ENCODE results near the gene INTS1.

INTS1 gene

GRCh38 chr7:1480670-1481069 is 23.5 kb downstream of the INTS1 start:
- DNase-seq (ENCODE audit: low read depth, low spot score) = no peak
- in situ Hi-C loops (cut with HindIII; ENCODE audit: low sequenced_read_pairs) = no loop called here
- no peak overlapping the region for H3K4me3 ChIP-seq (ENCODE audit: low read depth, low read length)
- TF ChIP-seq, protein P1, sequence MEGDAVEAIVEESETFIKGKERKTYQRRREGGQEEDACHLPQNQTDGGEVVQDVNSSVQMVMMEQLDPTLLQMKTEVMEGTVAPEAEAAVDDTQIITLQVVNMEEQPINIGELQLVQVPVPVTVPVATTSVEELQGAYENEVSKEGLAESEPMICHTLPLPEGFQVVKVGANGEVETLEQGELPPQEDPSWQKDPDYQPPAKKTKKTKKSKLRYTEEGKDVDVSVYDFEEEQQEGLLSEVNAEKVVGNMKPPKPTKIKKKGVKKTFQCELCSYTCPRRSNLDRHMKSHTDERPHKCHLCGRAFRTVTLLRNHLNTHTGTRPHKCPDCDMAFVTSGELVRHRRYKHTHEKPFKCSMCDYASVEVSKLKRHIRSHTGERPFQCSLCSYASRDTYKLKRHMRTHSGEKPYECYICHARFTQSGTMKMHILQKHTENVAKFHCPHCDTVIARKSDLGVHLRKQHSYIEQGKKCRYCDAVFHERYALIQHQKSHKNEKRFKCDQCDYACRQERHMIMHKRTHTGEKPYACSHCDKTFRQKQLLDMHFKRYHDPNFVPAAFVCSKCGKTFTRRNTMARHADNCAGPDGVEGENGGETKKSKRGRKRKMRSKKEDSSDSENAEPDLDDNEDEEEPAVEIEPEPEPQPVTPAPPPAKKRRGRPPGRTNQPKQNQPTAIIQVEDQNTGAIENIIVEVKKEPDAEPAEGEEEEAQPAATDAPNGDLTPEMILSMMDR (IDR thresholded peaks at IDR 0.05; ENCODE audit: low read depth, low read length) = no peak

DNA sequence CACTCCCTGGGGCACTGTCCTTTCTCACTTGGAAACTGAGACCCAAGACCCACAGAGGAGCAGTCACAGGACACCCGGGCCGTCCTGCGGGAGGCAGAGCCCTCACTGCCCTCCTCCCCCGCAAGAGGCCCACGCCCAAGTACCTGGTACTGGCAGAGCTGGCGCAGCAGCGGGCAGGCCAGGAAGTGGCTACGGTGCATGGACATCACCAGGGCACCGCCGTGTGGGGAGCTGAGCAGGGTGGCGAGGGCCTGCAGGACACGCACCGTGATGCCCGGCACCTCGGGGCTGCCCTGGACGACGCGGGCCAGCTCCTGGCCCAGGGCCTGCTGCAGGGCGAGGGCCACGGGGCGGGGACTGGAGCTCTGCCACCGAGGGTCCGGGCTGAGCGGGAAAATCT is 24.9 kb downstream of the INTS1 start:
- in situ Hi-C loops (cut with HindIII; ENCODE audit: low sequenced_read_pairs) = no loop called here
- H3K4me3 ChIP-seq (ENCODE audit: low read depth, low read length) = no peak overlapping the region
- TF ChIP-seq, protein P1 (IDR thresholded peaks at IDR 0.05; ENCODE audit: low read depth, low read length) = no peak
- no peak for DNase-seq (ENCODE audit: low read depth, low spot score)

- no peak for DNase-seq (ENCODE audit: low read depth, low spot score)
- no peak overlapping the region for H3K4me3 ChIP-seq (ENCODE audit: low read depth, low read length)
- TF ChIP-seq, protein P1 (IDR thresholded peaks at IDR 0.05; ENCODE audit: low read depth, low read length) = no peak
- in situ Hi-C loops (cut with HindIII; ENCODE audit: low sequenced_read_pairs) = no loop called here
Observed at GRCh38 chr7:1478480-1478879, 25.7 kb downstream of the INTS1 start.

DNA sequence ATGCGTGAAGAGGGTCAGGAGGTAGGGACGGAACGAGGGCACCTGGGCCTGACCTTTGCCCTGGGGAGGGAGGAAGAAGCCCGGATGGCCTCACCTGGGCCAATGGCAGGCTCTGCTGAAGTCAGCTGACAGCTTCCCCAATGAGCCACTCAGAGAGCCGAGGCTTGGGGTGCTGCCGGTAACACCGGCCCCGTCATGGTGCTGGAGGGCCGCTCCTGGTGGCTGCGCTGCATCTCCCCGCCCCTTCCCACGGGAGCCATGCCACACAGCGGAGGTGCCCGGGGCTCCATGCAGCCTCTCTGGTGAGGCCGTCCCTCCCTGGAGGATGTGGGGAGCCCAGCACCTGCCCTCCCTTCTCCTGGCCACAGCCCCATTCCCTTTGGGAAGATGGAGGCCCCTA is 27.3 kb downstream of the INTS1 start:
- in situ Hi-C loops (cut with HindIII; ENCODE audit: low sequenced_read_pairs) = no loop called here
- TF ChIP-seq, protein P1 (IDR thresholded peaks at IDR 0.05; ENCODE audit: low read depth, low read length) = no peak
- DNase-seq (ENCODE audit: low read depth, low spot score) = no peak
- no peak overlapping the region for H3K4me3 ChIP-seq (ENCODE audit: low read depth, low read length)

- TF ChIP-seq, protein P1 (IDR thresholded peaks at IDR 0.05; ENCODE audit: low read depth, low read length) = no peak
- no peak for DNase-seq (ENCODE audit: low read depth, low spot score)
- no peak overlapping the region for H3K4me3 ChIP-seq (ENCODE audit: low read depth, low read length)
- in situ Hi-C loops (cut with HindIII; ENCODE audit: low sequenced_read_pairs) = no loop called here
Observed at GRCh38 chr7:1475991-1476390, 28.2 kb downstream of the INTS1 start.

DNA sequence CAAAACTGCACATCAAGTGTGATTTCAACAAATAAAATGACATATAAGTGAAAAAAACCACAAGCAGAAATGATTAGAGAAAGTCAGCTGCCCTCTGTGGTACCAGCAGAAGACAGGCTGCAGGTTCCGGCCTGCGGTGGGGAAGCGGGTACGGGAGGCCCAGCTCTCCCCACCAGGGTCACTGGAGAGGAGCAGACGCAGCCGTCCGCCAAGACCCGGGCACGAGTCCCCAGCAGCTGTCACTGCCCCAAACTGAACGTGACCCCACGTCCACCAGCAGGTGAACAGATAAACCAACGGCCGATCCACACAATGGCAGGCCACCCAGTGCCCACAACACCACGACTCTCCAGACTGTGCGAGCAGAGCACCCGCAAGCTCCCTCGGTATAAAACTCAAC is 28.8 kb downstream of the INTS1 start:
- TF ChIP-seq, protein P1 (IDR thresholded peaks at IDR 0.05; ENCODE audit: low read depth, low read length) = no peak
- no peak overlapping the region for H3K4me3 ChIP-seq (ENCODE audit: low read depth, low read length)
- in situ Hi-C loops (cut with HindIII; ENCODE audit: low sequenced_read_pairs) = no loop called here
- no peak for DNase-seq (ENCODE audit: low read depth, low spot score)

- no peak overlapping the region for H3K4me3 ChIP-seq (ENCODE audit: low read depth, low read length)
- in situ Hi-C loops (cut with HindIII; ENCODE audit: low sequenced_read_pairs) = no loop called here
- TF ChIP-seq, protein P1 (IDR thresholded peaks at IDR 0.05; ENCODE audit: low read depth, low read length) = no peak
- no peak for DNase-seq (ENCODE audit: low read depth, low spot score)
Observed at GRCh38 chr7:1474736-1475135, 29.5 kb downstream of the INTS1 start.

Data from astrocyte of the spinal cord (primary cell).